AG08396 (cell line): ENCODE data around the gene CCN6.

Source experiments
- DNase-seq: peaks from one replicate; pipeline ENCODE4 v3.0.0; 2012; ENCODE audit warnings: low spot score, mixed read lengths

Gene CCN6

DNA sequence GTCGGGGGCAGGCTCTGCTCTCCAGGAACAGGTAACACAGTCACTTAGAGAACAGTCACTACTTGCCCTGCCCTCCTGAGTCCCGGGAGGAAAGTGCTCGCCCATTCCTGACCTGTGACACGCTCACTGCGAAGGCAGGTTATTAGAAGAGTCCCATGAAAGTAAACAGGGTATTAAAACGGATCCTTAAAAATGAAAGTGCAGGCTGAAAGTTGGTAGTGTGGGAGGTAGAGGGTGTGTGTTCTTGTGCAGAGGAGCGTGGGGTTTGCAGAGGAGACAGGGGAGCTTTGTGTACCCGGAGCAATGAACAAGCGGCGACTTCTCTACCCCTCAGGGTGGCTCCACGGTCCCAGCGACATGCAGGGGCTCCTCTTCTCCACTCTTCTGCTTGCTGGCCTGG, at the start of gene CCN6:
Gene CCN6, plus strand, starts transcription at position 104 of the 400 bp plus-strand sequence. Its CDS starts 254 bp downstream, at position 358.
- no peak for DNase-seq

DNA sequence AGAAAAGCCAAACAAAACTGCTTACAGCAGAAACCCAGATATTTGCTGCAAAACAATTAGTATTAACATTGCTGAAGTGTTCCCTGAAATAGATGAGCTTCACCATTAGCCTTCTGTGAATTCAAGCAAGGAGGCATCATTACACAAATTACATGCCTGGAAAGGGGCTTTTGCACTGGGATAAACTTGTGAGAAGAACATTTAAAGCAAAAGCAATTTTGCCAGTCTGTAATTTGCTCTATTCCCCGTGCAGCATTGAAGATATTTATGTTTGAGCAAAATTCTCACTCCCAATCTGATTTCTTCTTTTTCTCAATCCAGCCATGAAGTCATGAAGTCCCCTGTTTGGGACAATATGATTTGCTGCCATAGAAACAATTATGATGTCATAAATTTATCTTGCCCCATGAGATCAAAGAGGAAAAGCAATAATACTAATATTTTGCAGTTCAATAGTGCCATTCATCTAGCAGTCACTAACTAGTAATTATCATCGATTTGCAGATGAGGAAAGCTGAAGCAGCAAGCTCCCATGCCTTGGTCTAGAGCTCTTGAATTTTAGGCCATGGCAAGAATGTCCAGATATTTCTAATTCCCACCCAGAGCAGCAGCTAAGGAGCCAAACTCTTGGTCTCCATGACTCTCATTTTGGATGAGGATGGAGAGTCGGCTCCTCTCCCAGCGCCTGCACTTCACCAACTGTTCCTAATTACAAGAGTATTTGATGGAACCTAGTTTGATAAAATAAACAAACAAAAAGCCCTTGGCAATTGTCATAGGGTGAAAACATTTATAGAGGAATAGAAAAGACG, 49.5 kb upstream of the CCN6 start:
- no peak for DNase-seq

DNA sequence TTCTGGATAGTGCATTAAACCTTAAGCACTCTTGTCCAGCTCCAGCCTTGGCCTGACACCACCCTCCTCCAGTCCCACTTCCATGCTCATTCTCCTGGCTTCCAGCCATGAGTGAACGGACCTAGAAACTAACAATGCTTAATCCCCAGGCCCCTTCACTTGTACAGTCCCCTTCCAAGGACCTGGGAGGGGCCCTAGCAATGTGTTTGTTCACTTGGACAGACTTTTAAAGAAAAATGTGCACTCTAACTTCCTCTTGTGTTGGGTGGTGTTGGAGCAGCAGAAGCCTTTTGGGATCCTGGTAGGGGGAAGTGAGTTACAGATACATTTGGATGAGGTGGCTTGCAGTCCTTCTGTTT, 48.9 kb upstream of the CCN6 start:
- no peak for DNase-seq

DNA sequence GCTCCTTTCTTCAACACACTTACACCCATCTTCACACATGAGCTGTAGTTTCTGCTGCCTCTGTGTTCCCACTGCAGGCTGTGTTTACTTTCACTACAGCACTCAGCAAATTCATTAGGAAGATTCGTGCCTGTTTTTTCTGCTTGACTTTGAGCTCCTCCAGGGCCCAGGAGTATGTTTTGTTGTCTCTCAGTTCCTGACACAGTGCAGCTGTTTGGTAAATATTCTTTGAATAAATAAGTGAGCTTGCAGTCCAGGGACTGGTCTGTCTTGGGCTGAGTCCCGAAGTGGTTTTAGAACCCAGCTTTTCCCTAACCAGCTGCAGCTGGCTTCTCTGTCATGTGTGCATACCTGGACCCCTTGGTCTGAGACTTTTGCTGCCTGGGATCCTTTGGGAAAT, 46.6 kb upstream of the CCN6 start:
- DNase-seq, result peak; percentile 15

DNA sequence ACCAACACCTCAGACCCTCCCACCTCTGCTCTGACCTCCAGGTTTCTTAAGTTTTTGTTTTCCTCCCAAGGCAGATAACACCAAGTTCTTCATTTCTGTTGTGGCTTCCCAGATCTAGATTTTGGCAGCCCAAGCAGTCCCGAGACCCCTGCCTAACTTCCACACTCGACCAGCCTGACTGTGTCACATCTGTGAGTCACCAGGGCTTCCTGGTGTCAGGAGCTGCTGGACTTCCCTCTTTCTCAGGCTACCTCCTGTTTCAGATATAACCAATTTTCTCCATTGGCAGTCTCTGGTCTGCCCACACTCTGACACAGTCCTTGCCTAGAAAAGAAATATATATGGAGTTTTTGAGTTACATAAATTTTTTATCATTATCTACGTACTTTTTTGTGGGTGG, 46.1 kb upstream of the CCN6 start:
- DNase-seq, result peak; percentile 15

DNA sequence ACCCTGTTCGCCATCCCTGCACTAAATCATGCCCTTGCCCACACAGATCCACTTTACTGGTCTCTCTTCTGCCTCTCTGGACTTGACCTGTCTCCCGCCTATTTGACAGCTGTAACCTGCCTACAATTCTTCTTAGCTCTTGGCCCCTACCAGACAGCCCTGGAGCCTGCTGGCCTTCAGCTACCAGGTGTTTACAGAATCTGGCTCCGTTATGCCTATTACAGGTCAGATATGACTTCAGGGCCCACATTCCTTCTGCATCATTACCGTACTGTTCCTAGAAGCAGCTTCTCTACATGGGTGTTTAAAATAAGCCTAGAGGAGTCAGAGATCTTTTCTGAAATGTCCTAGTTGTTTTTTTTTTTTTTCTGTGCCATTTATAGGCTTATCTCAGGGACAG, 45.4 kb upstream of the CCN6 start:
- no peak for DNase-seq

DNA sequence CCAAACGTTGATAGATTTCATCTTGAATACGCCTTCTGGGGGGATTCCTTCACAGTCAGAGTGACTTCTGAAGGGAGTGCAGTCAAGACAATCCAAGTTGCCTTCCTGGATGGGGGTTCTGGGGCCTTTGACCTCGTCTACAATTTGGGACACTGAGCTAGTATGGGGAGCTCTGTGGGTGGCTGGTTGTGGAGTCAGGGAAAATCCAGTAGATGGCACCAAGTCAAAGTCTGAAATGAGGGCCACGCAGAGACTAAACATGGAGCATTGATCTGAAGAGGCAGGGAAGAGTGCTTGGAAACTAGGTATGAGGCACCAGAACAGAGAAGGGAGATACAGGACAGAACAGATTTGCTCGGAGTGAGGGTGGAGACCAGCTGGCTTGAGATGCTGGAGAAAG, 43.6 kb upstream of the CCN6 start:
- no peak for DNase-seq

DNA sequence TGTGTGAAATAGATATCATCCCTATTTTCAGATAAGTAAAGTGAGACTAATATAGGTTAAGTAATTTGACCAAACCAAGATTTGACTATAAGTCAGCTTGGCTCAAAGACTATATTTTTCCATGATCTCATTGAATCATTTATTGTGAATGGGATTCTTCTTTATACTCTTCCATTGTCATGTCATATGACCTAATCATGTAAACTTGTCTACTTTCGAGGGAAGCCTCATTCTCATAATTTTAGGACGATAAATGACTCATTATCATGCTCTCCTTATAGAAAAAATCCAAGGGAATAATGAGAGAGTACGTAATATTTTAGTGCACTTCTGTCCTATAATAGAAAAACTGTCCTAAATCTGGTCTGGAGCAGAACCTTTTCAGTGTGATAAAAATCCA, 40.9 kb upstream of the CCN6 start:
- no peak for DNase-seq

DNA sequence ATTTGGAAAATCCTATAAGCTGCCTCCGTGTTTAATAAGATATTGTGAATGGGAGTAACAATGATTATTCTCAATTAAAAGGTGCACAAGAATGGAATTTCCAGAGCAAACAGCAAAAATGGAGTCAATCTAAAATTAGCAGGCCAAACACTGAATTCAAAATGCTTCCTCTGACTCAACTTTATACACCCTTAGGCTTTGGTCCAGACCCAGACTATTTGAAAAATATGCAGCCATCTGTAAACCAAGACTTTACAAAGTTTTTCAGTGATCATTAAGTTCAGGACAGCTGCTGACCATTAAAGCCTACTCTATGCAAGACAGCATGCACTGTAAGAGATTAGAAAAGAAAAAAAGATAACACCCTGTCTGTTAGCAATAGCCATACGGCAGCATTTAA, 39.4 kb upstream of the CCN6 start:
- peak; percentile 33 for DNase-seq

DNA sequence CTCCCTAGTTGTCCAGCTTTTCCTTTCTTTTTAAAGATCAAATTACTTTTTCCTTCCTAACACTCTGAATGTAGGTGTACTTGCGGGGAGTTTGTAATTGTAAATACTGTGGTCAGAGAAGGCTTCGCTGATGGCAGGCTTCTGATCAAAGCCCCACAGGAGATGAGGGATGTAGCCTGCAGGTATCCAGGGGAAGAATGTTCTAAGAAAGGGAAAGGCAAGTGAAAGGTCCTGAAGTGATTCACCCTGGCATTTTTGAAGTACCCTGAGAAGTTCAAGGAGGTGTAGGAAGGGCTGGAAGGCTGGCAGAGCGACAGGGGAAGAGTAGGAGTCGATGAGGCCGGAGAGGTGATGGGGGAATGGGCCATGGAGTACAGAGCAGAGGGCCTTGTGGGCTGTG, 38.2 kb upstream of the CCN6 start:
- DNase-seq, result no peak

DNA sequence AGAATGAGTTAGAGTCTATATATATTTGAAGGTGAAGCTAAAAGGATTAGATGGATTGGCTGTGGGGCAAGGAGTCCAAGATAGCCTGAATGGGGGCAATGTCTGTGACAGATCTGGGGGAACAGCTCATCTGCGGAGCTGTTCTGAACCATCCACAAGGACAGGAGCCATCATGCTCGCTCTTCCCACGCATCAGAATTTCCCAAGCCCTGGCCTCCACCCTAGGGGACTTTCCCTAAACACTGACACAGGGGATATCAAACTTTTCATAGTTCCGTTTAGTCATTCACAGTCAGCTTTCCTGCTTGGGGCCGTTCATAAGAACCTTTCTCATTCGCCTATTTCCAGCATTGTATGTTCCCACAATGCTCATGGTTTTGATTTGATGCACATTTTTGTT, 37.6 kb upstream of the CCN6 start:
- no peak for DNase-seq

DNA sequence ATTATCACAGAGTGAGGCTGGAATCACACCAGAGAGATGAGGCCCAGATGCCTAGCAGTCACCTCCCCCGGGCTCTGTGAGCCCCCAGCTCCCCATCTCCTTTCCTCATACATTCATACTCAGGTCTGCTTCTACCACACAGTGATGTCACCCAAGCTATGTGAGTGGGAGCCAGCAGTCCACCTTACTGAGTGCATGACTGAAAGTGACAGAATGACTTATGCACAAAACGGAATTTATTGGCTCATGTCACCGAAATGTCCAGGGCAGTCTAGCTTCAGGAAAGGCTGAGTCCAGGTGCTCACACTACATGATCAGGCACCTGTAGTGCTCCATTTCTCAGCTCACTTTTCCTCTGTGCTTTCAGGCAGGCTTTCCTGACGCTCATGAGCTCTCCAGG, 36.7 kb upstream of the CCN6 start:
- no peak for DNase-seq

DNA sequence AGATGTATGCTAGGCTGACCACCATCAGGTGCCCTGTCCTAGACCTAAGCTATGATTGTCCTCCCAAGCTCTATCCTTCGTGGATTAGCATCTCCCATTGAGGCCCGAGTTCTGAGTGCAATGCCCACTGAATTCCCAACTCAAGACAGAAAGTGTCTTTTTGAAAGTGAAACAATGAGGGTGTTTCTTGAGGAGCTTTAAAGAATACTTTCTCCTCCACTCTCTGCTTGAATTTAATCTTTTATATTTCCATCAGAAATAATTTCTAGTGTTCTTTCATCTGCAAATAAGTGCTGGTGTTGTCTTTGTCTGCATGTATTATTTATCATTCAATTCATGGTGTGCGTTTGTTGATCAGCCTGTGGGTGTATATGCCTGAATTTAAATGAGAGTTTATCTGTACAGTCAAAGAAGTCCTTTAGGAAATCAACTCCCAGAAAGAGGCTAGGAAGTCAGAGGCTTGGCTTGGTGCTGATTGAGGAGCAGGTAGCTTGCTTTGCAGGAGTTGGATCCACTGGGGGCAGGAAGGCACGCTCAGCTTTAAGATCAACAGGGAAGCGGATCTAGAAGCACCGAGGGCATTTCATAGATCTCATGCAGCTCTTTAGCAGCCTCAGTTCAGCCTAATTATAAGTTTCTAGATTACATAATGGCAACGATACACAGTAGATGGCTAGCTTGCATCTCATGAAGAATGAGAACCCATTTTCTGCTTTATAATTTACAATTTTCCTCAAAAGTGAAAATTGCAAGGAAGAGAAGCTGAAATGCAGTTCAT, 36.0 kb upstream of the CCN6 start:
- DNase-seq, result no peak

DNA sequence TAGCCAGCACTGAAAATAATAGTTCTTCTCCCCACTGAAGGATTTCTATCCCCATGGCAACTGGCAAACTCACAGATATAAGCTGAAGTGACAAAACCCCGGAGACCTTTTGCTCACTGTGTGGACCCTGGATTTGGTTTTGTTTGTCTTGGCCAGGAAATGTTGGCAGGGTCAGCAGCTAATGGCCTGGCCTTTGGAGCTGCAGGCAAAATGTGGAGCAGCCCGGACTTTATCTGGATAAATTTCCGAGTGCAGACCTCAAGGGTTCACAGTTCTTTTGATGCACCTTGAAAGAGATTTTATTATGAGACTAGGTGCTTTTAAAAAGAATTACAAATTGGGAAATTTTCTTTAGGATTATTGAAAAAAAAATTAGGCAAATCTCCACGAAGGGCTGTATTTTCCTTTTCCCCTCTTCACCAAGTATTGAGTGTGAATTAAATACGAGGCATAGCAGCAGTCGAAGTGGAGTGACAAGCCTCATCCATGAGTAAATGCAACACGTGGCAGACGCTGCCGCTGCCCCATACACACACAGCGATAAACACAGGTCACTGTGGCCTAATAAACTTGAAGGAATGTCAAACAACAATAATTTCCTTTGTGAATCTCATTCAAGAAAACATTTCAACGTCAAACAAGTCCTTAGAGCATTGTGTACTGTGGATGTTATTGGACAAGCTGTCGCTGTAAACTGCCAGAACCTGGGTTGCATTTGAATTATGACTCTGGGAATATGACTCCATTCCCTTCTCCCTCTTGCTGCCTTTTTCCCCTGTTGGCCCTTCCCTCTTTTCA, 35.1 kb upstream of the CCN6 start:
- peak; percentile 15 for DNase-seq

DNA sequence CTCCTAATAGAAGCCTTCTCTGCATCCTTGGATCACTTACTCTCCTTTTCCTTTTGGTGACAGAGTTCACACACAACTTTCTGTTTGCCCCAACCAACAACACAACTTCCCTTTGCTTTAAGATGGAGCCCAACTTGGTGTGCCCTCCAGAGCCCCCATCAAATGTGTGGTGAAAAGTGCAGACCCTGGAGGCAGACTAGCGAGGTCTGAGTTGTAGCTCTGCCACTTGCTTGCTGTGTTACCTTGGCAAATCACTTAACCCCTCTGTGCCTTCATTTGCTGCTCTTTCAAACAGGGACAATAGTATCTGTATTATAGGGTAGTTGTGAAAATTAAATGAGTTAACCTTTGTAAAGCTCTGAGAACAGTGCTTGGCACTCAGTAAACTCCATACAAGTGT, 34.3 kb upstream of the CCN6 start:
- DNase-seq, result no peak

DNA sequence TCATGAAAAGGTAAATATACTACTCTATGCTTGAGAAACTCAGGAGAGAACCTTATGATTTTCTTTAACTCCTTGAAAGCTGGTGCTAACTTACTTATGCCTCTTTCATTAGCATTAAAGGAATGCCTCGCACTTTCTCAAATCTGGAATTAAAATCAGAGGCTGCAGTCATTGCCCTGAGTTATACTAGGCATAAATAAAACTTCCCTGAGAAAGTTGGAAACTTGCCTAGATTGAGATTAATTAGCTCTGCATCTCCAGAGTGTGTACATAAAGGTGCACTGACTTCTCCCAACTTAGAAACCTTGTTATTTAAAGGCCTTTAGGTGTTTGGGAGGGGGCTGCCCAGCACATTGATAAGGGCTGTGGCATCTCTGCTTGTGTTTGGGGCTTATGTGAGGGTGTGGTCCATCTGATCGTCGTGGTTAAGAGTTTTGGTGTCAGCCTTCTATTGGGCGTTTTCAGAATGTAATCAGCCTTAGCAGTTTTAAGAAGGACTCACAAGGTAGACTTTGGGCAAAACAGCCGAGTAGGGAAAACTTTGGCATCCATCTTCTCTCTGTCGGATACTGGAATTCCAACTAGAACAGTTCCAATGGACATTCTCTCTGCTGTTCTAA, 32.1 kb upstream of the CCN6 start:
- DNase-seq, result no peak

DNA sequence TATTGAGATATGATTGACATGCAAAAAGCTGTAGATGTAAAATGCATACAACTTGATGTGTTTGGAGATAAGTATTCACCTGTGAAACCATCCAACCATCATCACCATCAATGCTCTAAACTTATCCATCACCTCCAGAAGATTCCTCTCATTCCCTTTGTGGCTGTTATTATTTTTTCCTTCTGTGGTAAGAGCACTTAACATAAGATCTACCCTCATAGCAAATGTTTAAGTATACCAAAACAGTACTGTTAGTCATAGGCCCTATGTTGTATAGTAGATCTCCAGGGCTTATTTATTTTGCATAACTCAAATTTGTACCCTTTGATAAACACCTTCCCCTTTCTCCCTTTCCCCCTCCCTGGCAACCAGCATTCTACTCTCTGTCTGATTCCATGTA, 31.2 kb upstream of the CCN6 start:
- DNase-seq, result no peak

DNA sequence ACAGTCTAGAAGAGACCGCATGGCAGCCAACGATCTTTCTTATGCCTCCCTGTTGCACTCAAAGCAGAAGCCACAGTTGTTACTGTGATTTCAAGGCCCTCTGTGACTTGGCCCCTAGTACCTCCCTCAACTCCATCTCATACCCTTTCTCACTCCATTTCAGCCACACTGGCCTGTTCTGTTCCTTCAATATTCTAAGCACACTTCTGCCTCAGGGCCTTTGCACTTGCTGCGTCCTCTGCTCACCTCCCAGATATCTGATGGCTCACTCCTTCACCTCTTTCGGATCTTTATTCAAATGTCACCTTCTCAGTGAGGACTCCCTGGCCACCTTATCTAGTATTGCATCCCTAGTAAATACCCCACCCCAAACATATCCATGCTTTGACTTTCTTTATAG, 29.4 kb upstream of the CCN6 start:
- no peak for DNase-seq

DNA sequence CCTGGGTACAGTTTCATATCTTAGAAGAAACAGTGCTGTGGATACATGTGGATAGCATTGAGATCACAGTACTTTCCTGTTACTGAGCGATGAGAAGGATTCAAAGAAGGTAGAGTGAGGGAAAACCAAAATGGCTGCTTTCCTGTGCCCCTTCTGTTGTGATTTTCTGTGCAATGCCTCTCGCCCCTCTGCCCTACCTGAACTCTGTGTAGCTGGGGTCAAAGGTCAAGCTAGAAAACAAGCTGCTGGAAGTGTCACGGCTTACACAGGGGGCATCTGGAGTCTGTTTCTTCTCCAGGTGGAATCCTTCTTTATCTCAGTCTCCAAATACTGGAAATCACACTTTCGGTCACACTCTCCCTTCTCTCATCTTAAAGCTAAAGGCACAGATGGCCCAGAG, 27.0 kb upstream of the CCN6 start:
- DNase-seq, result no peak

DNA sequence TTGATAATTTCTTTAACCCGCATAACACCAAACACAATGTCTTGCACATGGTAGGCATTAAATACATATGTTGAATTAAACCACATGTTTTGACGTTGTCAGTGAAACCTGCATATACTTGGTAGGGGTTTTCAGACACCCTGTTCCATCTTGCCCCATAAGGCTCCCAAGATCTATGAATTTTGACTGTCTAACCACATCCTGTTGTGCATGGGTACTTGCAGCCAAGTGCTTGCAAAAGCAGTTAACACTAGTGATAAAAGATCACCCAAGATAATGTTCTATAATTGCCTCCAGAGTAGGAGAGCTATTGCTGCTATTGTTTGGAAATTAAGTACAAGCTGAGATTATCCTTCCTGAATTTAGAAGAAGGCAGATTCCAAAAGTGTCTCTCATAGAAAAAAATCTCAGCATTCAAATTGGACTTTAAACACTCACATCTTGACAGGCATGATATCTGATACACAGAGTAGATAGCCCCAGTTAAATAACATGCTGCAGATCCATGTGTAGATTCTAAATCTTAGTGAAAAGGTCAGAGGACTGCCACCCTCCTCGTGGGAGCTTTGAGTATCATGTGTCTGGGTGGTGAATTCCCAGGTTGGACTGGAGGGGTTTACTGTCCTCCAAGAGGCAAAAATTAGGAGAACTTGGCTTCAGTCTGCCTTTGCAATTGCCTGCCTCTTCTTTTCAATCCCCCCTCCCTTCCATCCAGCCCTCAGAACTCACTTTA, 25.8 kb upstream of the CCN6 start:
- no peak for DNase-seq

DNA sequence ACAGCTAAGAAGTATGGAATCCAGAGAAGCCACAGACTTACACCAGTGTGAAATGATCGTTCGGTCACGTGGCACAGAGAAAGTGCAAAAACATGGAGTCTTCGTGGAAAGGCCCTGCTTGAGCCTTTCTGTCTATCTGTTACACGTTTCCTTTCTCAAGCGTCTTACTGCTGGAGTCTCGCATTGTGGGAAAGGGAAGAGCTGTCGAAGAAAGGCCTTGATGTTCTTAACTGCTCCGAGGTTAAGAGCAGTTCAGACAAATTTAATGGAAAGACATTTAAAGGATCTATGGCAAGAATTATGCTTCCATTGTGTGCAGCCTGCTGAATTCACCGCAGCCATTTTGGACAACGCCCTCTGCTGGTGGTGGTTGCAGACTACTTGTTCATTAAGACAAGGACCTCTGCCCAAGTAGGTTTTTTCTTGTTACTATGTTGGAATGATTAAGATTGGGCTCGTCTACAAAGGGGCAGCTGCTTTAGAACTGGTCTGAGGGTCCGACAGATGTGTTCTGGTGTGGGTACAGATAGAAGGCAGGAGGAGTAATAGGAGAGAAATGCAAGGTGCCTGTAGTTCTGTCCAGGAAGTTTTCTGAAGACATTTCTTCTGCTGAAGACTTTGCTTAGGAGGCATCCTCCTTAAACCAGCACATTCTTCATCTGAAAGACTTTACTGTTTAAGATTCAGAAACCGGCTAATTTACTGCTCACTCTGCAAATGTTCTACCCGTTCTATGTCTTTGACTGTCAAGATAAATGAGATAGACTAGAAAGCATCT, 24.7 kb upstream of the CCN6 start:
- peak; percentile 36 for DNase-seq
